ENCODE measurements around the gene TPO. TPM values are rescaled to one million over a fixed set of nuclear protein-coding genes. Genes with fewer than 3 reads are reported as not detected.

The TPO gene
- polyA plus RNA-seq, 1 experiment: not detected

GRCh38 chr2:1481406-1482252 is 68.4 kb downstream of the TPO start:
- Histone ChIP-seq H3K36me3 (ENCODE audit: control insufficient read depth, insufficient read depth, low read length) (no peaks in the 10 kb centered on the region), H3K4me3 (ENCODE audit: low read depth, low read length) (no peak overlapping the region), H3K27me3 (ENCODE audit: control insufficient read depth, insufficient read depth, low read length) (no peaks in the 10 kb centered on the region)
- TF ChIP-seq, protein P1, sequence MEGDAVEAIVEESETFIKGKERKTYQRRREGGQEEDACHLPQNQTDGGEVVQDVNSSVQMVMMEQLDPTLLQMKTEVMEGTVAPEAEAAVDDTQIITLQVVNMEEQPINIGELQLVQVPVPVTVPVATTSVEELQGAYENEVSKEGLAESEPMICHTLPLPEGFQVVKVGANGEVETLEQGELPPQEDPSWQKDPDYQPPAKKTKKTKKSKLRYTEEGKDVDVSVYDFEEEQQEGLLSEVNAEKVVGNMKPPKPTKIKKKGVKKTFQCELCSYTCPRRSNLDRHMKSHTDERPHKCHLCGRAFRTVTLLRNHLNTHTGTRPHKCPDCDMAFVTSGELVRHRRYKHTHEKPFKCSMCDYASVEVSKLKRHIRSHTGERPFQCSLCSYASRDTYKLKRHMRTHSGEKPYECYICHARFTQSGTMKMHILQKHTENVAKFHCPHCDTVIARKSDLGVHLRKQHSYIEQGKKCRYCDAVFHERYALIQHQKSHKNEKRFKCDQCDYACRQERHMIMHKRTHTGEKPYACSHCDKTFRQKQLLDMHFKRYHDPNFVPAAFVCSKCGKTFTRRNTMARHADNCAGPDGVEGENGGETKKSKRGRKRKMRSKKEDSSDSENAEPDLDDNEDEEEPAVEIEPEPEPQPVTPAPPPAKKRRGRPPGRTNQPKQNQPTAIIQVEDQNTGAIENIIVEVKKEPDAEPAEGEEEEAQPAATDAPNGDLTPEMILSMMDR (IDR thresholded peaks at IDR 0.05; ENCODE audit: insufficient read depth, low read depth, low read length): no peak
- DNase-seq (ENCODE audit: low read depth): no peak
- ChIA-PET CTCF (no interaction called here), POLR2A (no interaction called here)

GRCh38 chr2:1482253-1482675 is 69.0 kb downstream of the TPO start:
- ChIA-PET POLR2A (no interaction called here), CTCF (no interaction called here)

DNA sequence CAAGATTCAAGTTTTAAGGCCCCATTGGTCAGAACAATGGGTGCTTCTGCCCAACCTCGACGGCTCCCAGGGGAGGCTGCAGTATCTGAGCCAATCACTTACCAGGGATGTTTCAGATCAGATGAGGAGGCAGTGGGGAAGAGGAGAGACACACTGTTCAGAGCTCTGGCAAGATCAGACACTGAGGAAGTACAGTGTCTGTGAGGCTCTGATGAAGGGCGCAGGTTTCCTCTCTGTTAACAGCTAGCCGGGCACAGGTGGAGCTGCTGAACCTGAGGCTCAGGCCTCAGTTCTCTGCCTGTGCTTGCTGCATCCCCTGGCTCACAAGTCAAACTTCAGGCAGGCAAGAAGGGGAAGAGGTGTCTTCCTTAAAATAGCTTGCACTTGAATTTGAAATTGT is 69.7 kb downstream of the TPO start:
- TF ChIP-seq, protein P1 (IDR thresholded peaks at IDR 0.05; ENCODE audit: insufficient read depth, low read depth, low read length): no peak
- Histone ChIP-seq H3K36me3 (ENCODE audit: control insufficient read depth, insufficient read depth, low read length) (no peaks in the 10 kb centered on the region), H3K4me3 (ENCODE audit: low read depth, low read length) (no peak overlapping the region), H3K27me3 (ENCODE audit: control insufficient read depth, insufficient read depth, low read length) (no peaks in the 10 kb centered on the region)
- ChIA-PET POLR2A (no interaction called here), CTCF (no interaction called here)
- no peak for DNase-seq (ENCODE audit: low read depth)

More at GRCh38 chr2:1482253-1482675, 69.0 kb downstream of the TPO start:
- TF ChIP-seq, protein P1 (IDR thresholded peaks at IDR 0.05; ENCODE audit: insufficient read depth, low read depth, low read length): no peak
- H3K36me3 ChIP-seq (ENCODE audit: control insufficient read depth, insufficient read depth, low read length): no peaks in the 10 kb centered on the region
- DNase-seq (ENCODE audit: low read depth): no peak
- H3K4me3 ChIP-seq (ENCODE audit: low read depth, low read length): no peak overlapping the region
- H3K27me3 ChIP-seq (ENCODE audit: control insufficient read depth, insufficient read depth, low read length): no peaks in the 10 kb centered on the region

GRCh38 chr2:1483551-1483950 is 70.3 kb downstream of the TPO start:
- ChIA-PET POLR2A (no interaction called here), CTCF (no interaction called here)
- TF ChIP-seq, protein P1 (IDR thresholded peaks at IDR 0.05; ENCODE audit: insufficient read depth, low read depth, low read length): no peak
- Histone ChIP-seq H3K4me3 (ENCODE audit: low read depth, low read length) (no peak overlapping the region), H3K27me3 (ENCODE audit: control insufficient read depth, insufficient read depth, low read length) (no peaks in the 10 kb centered on the region), H3K36me3 (ENCODE audit: control insufficient read depth, insufficient read depth, low read length) (no peaks in the 10 kb centered on the region)
- DNase-seq (ENCODE audit: low read depth): no peak

- ChIA-PET POLR2A (no interaction called here), CTCF (interaction anchor here (1.1 kb wide), 1 partner anchor 9 kb away, joined by 3 read pairs; no protein-coding TSS in a partner anchor)
- no peaks in the 10 kb centered on the region for H3K36me3 ChIP-seq (ENCODE audit: control insufficient read depth, insufficient read depth, low read length)
- TF ChIP-seq, protein P1 (IDR thresholded peaks at IDR 0.05; ENCODE audit: insufficient read depth, low read depth, low read length): no peak
- H3K4me3 ChIP-seq (ENCODE audit: low read depth, low read length): no peak overlapping the region
- no peak for DNase-seq (ENCODE audit: low read depth)
- H3K27me3 ChIP-seq (ENCODE audit: control insufficient read depth, insufficient read depth, low read length): no peaks in the 10 kb centered on the region
Observed at GRCh38 chr2:1484131-1484884, 71.0 kb downstream of the TPO start.

Data from BJ (cell line).